GM12878 (cell line): ENCODE data around the gene EIF4E2. TPM values are rescaled to one million over a fixed set of nuclear protein-coding genes. Genes with fewer than 3 reads are reported as not detected.

ENCODE experiments used
- polyA plus RNA-seq, 11 experiments: library from polyadenylated mRNA; depleted of rRNA in 4 of 11; unstranded in 6 of 11; stranded (reverse) in 5 of 11; fragments of >200 nt; fragmentation: Nextera tagmentation in 4 of 11; fragmentation: Illumina TruSeq in 1 of 11; extraction: Ambion mirVana in 4 of 11; extraction: Trizol in 1 of 11; gene quantifications; 1 replicate in 1 of 11; 2 replicates in 10 of 11; pipeline versions ENCODE4 v1.2.1 to v1.2.3, GENCODE V29; 2011 to 2016; ENCODE audit warnings: inconsistent platforms in 2 of 11, missing spikeins in 2 of 11, low read depth in 1 of 11
- total RNA-seq, 4 experiments: library from RNA; depleted of rRNA in 3 of 4; stranded (reverse); fragments of >200 nt in 3 of 4; fragmentation: Illumina TruSeq in 1 of 4; extraction: Trizol in 1 of 4; gene quantifications; 2 replicates each; pipeline versions ENCODE4 v1.2.1 to v1.2.3, GENCODE V29; 2013 to 2021

EIF4E2 gene
- total and polyA plus RNA-seq, 10 of the 15 experiments (the other 5 are each of a cell fraction or from before 2014, with no cell fraction given), result 56.1 to 158 (median 110) TPM

Other genes with a start within 250 kb of the EIF4E2 start
Only the 7 nearest of the 11 such genes appear.
- not detected in 2 replicates for gene ALPI, start 94.5 kb upstream of the EIF4E2 start, total RNA-seq (2014; rRNA removed)
- gene ALPI, start 94.5 kb upstream of the EIF4E2 start, total RNA-seq (2014; rRNA removed; fragmentation: Illumina TruSeq; extraction: Trizol), result not detected in 2 replicates
- gene ALPI, start 94.5 kb upstream of the EIF4E2 start, total RNA-seq (2021), result not detected in 2 replicates
- gene ALPI, start 94.5 kb upstream of the EIF4E2 start, polyA plus RNA-seq (2011; rRNA removed), result not detected in 2 replicates
- gene ALPI, start 94.5 kb upstream of the EIF4E2 start, polyA plus RNA-seq (2014; fragmentation: Illumina TruSeq; extraction: Trizol), result not detected in 2 replicates
- not detected for gene ALPI, start 94.5 kb upstream of the EIF4E2 start, polyA plus RNA-seq (2014; fragmentation: Nextera tagmentation; extraction: Ambion mirVana)
- not detected in 2 replicates for gene ALPI, start 94.5 kb upstream of the EIF4E2 start, polyA plus RNA-seq (2014; rRNA removed)
- not detected for gene ALPI, start 94.5 kb upstream of the EIF4E2 start, polyA plus RNA-seq (2016; fragmentation: Nextera tagmentation; extraction: Ambion mirVana)
- gene ECEL1, start 62.9 kb upstream of the EIF4E2 start, total RNA-seq (2014; rRNA removed), result not detected in 2 replicates
- gene ECEL1, start 62.9 kb upstream of the EIF4E2 start, total RNA-seq (2014; rRNA removed; fragmentation: Illumina TruSeq; extraction: Trizol), result not detected in 2 replicates
- gene ECEL1, start 62.9 kb upstream of the EIF4E2 start, total RNA-seq (2021), result 0.08 TPM in 1 of 2 replicates, not detected in the other
- not detected in 2 replicates for gene ECEL1, start 62.9 kb upstream of the EIF4E2 start, polyA plus RNA-seq (2011; rRNA removed)
- not detected in 2 replicates for gene ECEL1, start 62.9 kb upstream of the EIF4E2 start, polyA plus RNA-seq (2014; fragmentation: Illumina TruSeq; extraction: Trizol)
- not detected for gene ECEL1, start 62.9 kb upstream of the EIF4E2 start, polyA plus RNA-seq (2014; fragmentation: Nextera tagmentation; extraction: Ambion mirVana)
- not detected in 2 replicates for gene ECEL1, start 62.9 kb upstream of the EIF4E2 start, polyA plus RNA-seq (2014; rRNA removed)
- gene ECEL1, start 62.9 kb upstream of the EIF4E2 start, polyA plus RNA-seq (2016; fragmentation: Nextera tagmentation; extraction: Ambion mirVana), result not detected
- not detected in 2 replicates for gene PRSS56, start 30.3 kb upstream of the EIF4E2 start, total RNA-seq (2014; rRNA removed)
- gene PRSS56, start 30.3 kb upstream of the EIF4E2 start, total RNA-seq (2014; rRNA removed; fragmentation: Illumina TruSeq; extraction: Trizol), result not detected in 2 replicates
- gene PRSS56, start 30.3 kb upstream of the EIF4E2 start, total RNA-seq (2021), result not detected in 2 replicates
- gene PRSS56, start 30.3 kb upstream of the EIF4E2 start, polyA plus RNA-seq (2011; rRNA removed), result not detected in 2 replicates
- not detected in 2 replicates for gene PRSS56, start 30.3 kb upstream of the EIF4E2 start, polyA plus RNA-seq (2014; fragmentation: Illumina TruSeq; extraction: Trizol)
- not detected for gene PRSS56, start 30.3 kb upstream of the EIF4E2 start, polyA plus RNA-seq (2014; fragmentation: Nextera tagmentation; extraction: Ambion mirVana)
- gene PRSS56, start 30.3 kb upstream of the EIF4E2 start, polyA plus RNA-seq (2014; rRNA removed), result not detected in 2 replicates
- gene PRSS56, start 30.3 kb upstream of the EIF4E2 start, polyA plus RNA-seq (2016; fragmentation: Nextera tagmentation; extraction: Ambion mirVana), result not detected
- gene CHRND, start 24.5 kb upstream of the EIF4E2 start, total RNA-seq (2014; rRNA removed), result not detected in 2 replicates
- not detected in 2 replicates for gene CHRND, start 24.5 kb upstream of the EIF4E2 start, total RNA-seq (2014; rRNA removed; fragmentation: Illumina TruSeq; extraction: Trizol)
- gene CHRND, start 24.5 kb upstream of the EIF4E2 start, total RNA-seq (2021), result not detected in 2 replicates
- gene CHRND, start 24.5 kb upstream of the EIF4E2 start, polyA plus RNA-seq (2011; rRNA removed), result not detected in 2 replicates
- not detected in 2 replicates for gene CHRND, start 24.5 kb upstream of the EIF4E2 start, polyA plus RNA-seq (2014; fragmentation: Illumina TruSeq; extraction: Trizol)
- gene CHRND, start 24.5 kb upstream of the EIF4E2 start, polyA plus RNA-seq (2014; fragmentation: Nextera tagmentation; extraction: Ambion mirVana), result not detected
- not detected in 2 replicates for gene CHRND, start 24.5 kb upstream of the EIF4E2 start, polyA plus RNA-seq (2014; rRNA removed)
- gene CHRND, start 24.5 kb upstream of the EIF4E2 start, polyA plus RNA-seq (2016; fragmentation: Nextera tagmentation; extraction: Ambion mirVana), result not detected
- gene CHRNG, start 11.0 kb upstream of the EIF4E2 start, total RNA-seq (2014; rRNA removed), result 0.05 TPM in 1 of 2 replicates, not detected in the other
- gene CHRNG, start 11.0 kb upstream of the EIF4E2 start, total RNA-seq (2014; rRNA removed; fragmentation: Illumina TruSeq; extraction: Trizol), result not detected in 2 replicates
- gene CHRNG, start 11.0 kb upstream of the EIF4E2 start, total RNA-seq (2021), result not detected in 2 replicates
- gene CHRNG, start 11.0 kb upstream of the EIF4E2 start, polyA plus RNA-seq (2011; rRNA removed), result not detected in 2 replicates
- gene CHRNG, start 11.0 kb upstream of the EIF4E2 start, polyA plus RNA-seq (2014; fragmentation: Illumina TruSeq; extraction: Trizol), result not detected in 2 replicates
- not detected for gene CHRNG, start 11.0 kb upstream of the EIF4E2 start, polyA plus RNA-seq (2014; fragmentation: Nextera tagmentation; extraction: Ambion mirVana)
- gene CHRNG, start 11.0 kb upstream of the EIF4E2 start, polyA plus RNA-seq (2014; rRNA removed), result not detected in 2 replicates
- gene CHRNG, start 11.0 kb upstream of the EIF4E2 start, polyA plus RNA-seq (2016; fragmentation: Nextera tagmentation; extraction: Ambion mirVana), result under 1 TPM in 1 of 2 experiments, not detected in 1; 0.17 TPM
- 5.9 and 7.4 TPM in 2 replicates for gene TIGD1, start 132 bp upstream of the EIF4E2 start, total RNA-seq (2014; rRNA removed)
- 5.6 and 6.0 TPM in 2 replicates for gene TIGD1, start 132 bp upstream of the EIF4E2 start, total RNA-seq (2014; rRNA removed; fragmentation: Illumina TruSeq; extraction: Trizol)
- gene TIGD1, start 132 bp upstream of the EIF4E2 start, total RNA-seq (2021), result 4.6 and 5.3 TPM in 2 replicates
- 4.2 and 5.7 TPM in 2 replicates for gene TIGD1, start 132 bp upstream of the EIF4E2 start, polyA plus RNA-seq (2011; rRNA removed)
- 5.2 and 6.6 TPM in 2 replicates for gene TIGD1, start 132 bp upstream of the EIF4E2 start, polyA plus RNA-seq (2014; fragmentation: Illumina TruSeq; extraction: Trizol)
- 1 to 10 TPM; 1.4 to 2.0 TPM for gene TIGD1, start 132 bp upstream of the EIF4E2 start, polyA plus RNA-seq (2014; fragmentation: Nextera tagmentation; extraction: Ambion mirVana)
- 5.6 and 5.9 TPM in 2 replicates for gene TIGD1, start 132 bp upstream of the EIF4E2 start, polyA plus RNA-seq (2014; rRNA removed)
- gene TIGD1, start 132 bp upstream of the EIF4E2 start, polyA plus RNA-seq (2016; fragmentation: Nextera tagmentation; extraction: Ambion mirVana), result 1 to 10 TPM; 6.6 to 8.4 TPM
- not detected in 2 replicates for gene EFHD1, start 82.9 kb downstream of the EIF4E2 start, total RNA-seq (2014; rRNA removed)
- gene EFHD1, start 82.9 kb downstream of the EIF4E2 start, total RNA-seq (2014; rRNA removed; fragmentation: Illumina TruSeq; extraction: Trizol), result not detected in 2 replicates
- gene EFHD1, start 82.9 kb downstream of the EIF4E2 start, total RNA-seq (2021), result 0.19 TPM in 1 of 2 replicates, not detected in the other
- gene EFHD1, start 82.9 kb downstream of the EIF4E2 start, polyA plus RNA-seq (2011; rRNA removed), result not detected in 2 replicates
- 0.07 TPM in 1 of 2 replicates, not detected in the other for gene EFHD1, start 82.9 kb downstream of the EIF4E2 start, polyA plus RNA-seq (2014; fragmentation: Illumina TruSeq; extraction: Trizol)
- not detected for gene EFHD1, start 82.9 kb downstream of the EIF4E2 start, polyA plus RNA-seq (2014; fragmentation: Nextera tagmentation; extraction: Ambion mirVana)
- not detected in 2 replicates for gene EFHD1, start 82.9 kb downstream of the EIF4E2 start, polyA plus RNA-seq (2014; rRNA removed)
- gene EFHD1, start 82.9 kb downstream of the EIF4E2 start, polyA plus RNA-seq (2016; fragmentation: Nextera tagmentation; extraction: Ambion mirVana), result not detected